ENCODE measurements around the gene ARFRP1.

DNA sequence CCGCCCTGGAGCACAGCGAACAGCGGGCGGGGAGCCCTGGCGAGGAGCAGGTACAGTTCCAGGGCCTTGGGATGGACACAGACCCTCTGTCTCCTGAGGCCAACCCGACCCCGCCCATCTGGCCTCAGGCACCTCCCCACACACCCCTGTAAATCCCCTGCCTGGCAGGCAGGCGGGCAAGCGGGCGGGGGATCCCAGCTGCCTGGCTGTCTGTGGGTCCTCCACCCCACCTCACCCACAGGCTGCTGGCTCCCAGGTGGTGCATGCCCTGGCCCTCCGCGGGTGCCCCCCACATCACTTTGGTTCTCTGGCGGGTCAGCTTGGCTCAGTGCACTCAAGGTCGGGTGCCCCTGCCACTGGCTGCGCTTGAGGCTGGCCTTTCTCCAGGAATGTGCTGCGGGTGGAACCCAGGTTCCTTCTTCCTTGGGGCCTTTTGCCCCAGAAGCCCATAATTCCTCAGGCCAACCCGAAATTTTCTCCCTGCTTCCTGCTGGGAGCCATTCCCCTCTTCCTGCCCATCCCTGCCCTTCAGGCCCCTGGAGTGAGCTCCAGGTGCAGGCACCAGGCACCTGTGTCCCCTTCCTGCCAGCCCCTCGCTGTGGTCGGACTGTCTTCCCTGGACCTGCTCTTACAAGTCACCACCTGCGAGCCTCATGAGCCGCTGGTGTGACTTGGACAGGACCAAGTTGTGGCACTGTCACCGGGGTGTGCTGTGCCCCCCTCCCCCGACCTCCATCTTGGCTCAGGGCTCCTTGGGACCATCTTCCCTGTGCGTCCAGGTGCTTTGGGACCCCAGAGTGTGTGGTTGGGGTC lies 16.7 kb downstream of the ARFRP1 start:
- no peak for TF ChIP-seq YY1 (IDR thresholded peaks at IDR 0.05; ENCODE audit: insufficient read depth, insufficient read length)
- no peak for TF ChIP-seq SUZ12 (IDR thresholded peaks at IDR 0.05; ENCODE audit: extremely low read depth, insufficient read depth, insufficient read length)
